ENCODE results near the gene ZNF441. TPM values are rescaled to one million over a fixed set of nuclear protein-coding genes. Genes with fewer than 3 reads are reported as not detected.

The ZNF441 gene
- total and polyA plus RNA-seq, 10 of the 15 experiments (the other 5 are each of a cell fraction or from before 2014, with no cell fraction given): 1.0 to 9.4 (median 4.3) TPM

DNA sequence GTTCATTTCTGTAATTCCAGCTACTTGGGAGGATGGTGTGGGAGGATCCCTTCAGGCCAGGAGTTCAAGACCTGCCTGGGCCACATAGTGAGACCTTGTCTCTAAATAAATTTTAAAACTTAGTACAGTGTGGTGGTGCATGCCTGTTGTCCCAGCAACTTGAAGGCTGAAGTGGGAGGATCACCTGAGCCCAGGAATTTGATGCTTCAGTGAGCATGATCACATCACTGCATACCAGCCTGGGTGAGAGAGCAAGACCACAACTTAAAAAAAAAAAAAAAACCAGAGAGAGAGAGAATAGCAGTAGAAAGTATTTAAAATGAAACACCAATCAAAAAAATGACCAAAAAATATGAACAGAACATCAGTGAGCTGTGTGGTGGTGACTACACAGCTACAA lies 20.9 kb upstream of the ZNF441 start (continued):
- TF ChIP-seq, protein P1, sequence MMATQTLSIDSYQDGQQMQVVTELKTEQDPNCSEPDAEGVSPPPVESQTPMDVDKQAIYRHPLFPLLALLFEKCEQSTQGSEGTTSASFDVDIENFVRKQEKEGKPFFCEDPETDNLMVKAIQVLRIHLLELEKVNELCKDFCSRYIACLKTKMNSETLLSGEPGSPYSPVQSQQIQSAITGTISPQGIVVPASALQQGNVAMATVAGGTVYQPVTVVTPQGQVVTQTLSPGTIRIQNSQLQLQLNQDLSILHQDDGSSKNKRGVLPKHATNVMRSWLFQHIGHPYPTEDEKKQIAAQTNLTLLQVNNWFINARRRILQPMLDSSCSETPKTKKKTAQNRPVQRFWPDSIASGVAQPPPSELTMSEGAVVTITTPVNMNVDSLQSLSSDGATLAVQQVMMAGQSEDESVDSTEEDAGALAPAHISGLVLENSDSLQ (IDR thresholded peaks at IDR 0.05): no peak
- TF ChIP-seq, protein P2, sequence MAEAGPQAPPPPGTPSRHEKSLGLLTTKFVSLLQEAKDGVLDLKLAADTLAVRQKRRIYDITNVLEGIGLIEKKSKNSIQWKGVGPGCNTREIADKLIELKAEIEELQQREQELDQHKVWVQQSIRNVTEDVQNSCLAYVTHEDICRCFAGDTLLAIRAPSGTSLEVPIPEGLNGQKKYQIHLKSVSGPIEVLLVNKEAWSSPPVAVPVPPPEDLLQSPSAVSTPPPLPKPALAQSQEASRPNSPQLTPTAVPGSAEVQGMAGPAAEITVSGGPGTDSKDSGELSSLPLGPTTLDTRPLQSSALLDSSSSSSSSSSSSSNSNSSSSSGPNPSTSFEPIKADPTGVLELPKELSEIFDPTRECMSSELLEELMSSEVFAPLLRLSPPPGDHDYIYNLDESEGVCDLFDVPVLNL (IDR thresholded peaks at IDR 0.05; ENCODE audit: low read depth, low read length): no peak
- no peak for TF ChIP-seq BACH1 (IDR thresholded peaks at IDR 0.05; ENCODE audit: borderline replicate concordance)
- TF ChIP-seq, protein P3, sequence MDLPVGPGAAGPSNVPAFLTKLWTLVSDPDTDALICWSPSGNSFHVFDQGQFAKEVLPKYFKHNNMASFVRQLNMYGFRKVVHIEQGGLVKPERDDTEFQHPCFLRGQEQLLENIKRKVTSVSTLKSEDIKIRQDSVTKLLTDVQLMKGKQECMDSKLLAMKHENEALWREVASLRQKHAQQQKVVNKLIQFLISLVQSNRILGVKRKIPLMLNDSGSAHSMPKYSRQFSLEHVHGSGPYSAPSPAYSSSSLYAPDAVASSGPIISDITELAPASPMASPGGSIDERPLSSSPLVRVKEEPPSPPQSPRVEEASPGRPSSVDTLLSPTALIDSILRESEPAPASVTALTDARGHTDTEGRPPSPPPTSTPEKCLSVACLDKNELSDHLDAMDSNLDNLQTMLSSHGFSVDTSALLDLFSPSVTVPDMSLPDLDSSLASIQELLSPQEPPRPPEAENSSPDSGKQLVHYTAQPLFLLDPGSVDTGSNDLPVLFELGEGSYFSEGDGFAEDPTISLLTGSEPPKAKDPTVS (IDR thresholded peaks at IDR 0.05; ENCODE audit: low read depth, low read length): no peak
- TF ChIP-seq CREM (IDR thresholded peaks at IDR 0.05; ENCODE audit: low read depth): no peak
- TF ChIP-seq WRNIP1 (IDR thresholded peaks at IDR 0.05; ENCODE audit: borderline replicate concordance, low read depth, low read length): no peak
- no peak for TF ChIP-seq ZNF274 (IDR thresholded peaks at IDR 0.05; ENCODE audit: insufficient read depth, insufficient read length)

DNA sequence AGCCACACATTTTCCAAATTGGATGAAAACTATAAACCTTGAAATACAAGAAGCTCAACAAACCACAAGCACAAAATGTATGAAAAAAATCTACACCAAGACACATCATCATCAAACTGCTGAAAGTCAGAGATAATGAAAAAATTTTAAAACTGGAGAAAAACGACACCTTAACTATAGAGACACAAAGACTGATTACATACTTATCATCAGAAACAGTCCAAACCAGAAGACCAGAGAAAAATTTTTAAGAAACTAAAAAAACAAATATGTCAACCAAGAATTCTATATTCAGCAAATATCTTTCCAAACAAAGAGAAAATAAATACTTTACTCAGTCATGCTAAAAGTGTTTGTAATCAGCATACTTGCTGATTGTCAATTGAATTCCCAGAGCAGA lies 19.5 kb upstream of the ZNF441 start:
- in situ Hi-C loops (cut with MboI): no loop called here
- no peaks in the 10 kb centered on the region for H3K79me2 ChIP-seq (ENCODE audit: control insufficient read depth, insufficient read depth, low read length)
- no peak overlapping the region for H3K9ac ChIP-seq (ENCODE audit: control insufficient read depth, insufficient read depth, low read length)
- no peaks in the 10 kb centered on the region for H4K20me1 ChIP-seq (ENCODE audit: control insufficient read depth, insufficient read depth)
- no peak overlapping the region for H3K4me2 ChIP-seq (ENCODE audit: control insufficient read depth, insufficient read depth)
- ChIA-PET POLR2A (interaction anchor here (0.6 kb wide), 1 partner anchor 1252 kb away, joined by 3 read pairs; no protein-coding TSS in a partner anchor), SMC1A (ENCODE audit: uncharacterized antibody, unreplicated experiment) (no interaction called here), CTCF (no interaction called here), RAD21 (ENCODE audit: unreplicated experiment) (no interaction called here)
- no peaks in the 10 kb centered on the region; the same call in 2 of the 3 replicates for H3K9me3 ChIP-seq (replicated peaks; ENCODE audit: control insufficient read depth, insufficient read depth, low read length)
- H3K27ac ChIP-seq (ENCODE audit: control insufficient read depth, insufficient read depth): no peak overlapping the region
- H3K36me3 ChIP-seq (ENCODE audit: control insufficient read depth in 2 of 2, insufficient read depth in 2 of 2, low read length in 1 of 2): no peaks in the 10 kb centered on the region
- intact Hi-C loops (cut with micrococcal nuclease; ENCODE audit: unreplicated experiment): no loop called here
- FAIRE-seq (no peak), DNase-seq (ENCODE audit: low read depth, low spot score) (no peak), ATAC-seq (no peak)
- no peaks in the 10 kb centered on the region for H3K27me3 ChIP-seq (replicated peaks in 1 of 2; ENCODE audit: control insufficient read depth in 2 of 2, insufficient read depth in 2 of 2, low read length in 1 of 2)
- 0% methylated on average over 1 of the region's 1 CpG for WGBS (ENCODE audit: insufficient coverage, insufficient replicate concordance, low lambda C conversion rate, missing lambda C conversion rate)
- H2AFZ ChIP-seq (ENCODE audit: control insufficient read depth, low read depth, low read length): no peak overlapping the region
- no peak overlapping the region for H3K4me3 ChIP-seq
- no TSS peak for BruUV-seq (replicated peaks)
- no peaks in the 10 kb centered on the region for H3K4me1 ChIP-seq (ENCODE audit: control insufficient read depth, insufficient read depth, low read length)
- TF ChIP-seq KLF5 (IDR thresholded peaks at IDR 0.05; ENCODE audit: partially characterized antibody) (no peak), ZNF687 (IDR thresholded peaks at IDR 0.05) (no peak), NFXL1 (IDR thresholded peaks at IDR 0.05; ENCODE audit: borderline replicate concordance) (no peak), EED (IDR thresholded peaks at IDR 0.05; ENCODE audit: low read depth) (no peak)
